ENCODE data around the gene HOXA4. TPM values are rescaled to one million over a fixed set of nuclear protein-coding genes. Genes with fewer than 3 reads are reported as not detected.

Gene HOXA4
- total RNA-seq, 4 donors from 2014 or later: 1.3 to 2.9 (median 2.0) TPM

- TF ChIP-seq CTCF (IDR thresholded peaks at IDR 0.05) (no peak), POLR2A (IDR thresholded peaks at IDR 0.05) (no peak)
- 34 to 37% methylated on average over 38 of the region's 38 CpGs for whole genome bisulfite sequencing, 2 donors
- intact Hi-C loops (cut with DNase I; ENCODE audit: low total_unique reads): no loop called here
- no peak overlapping the region for H3K4me3 ChIP-seq (ENCODE audit: low read depth, poor library complexity, severe bottlenecking)
- DNase-seq (ENCODE audit: low spot score in 2 of 2): no peak
These were observed 31.7 kb downstream of the HOXA4 start for GRCh38 chr7:27098578-27099451.

DNA sequence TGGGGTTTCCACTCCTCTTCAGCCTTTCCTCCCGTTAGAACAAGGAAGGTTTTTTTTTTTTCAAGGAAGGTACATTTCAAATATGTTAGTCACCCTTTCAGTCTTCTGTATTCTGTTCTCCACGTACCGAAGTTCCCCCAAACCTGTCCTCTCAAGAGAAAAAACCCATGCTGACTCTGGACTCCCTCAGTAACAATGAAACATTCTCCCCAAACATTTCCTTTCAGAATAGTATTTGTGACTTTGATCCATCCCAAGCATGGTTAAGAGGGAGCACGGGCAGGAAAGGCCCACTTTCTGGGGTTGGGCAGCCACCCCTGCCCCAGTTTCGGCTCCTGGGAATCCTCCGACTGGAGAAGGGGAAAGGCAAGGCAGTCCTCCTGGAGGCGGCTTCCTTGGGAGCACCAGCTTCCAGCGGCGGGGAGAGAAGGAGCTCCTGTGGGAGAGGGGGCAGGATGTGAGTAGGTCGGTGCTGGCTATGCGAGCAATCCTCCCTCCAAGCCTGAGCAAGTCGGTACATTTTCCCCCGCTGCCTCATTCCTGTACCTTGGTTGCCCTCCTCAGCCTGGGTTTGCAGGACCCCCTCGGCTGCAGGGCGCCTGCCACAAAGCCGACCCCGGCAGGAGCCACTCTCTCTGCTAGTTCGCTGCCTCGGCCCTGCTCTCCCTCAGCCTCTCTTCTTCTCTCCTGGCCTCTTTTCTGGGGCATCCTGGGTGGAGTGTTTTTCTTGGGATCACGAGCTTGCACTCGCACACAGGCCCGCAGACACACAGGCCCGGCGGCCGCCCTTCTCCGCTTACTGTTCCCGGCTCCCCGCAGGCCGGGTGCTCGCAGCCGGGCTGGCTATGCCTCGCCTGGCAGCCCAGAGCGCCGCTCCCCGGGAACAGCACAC, 32.6 kb downstream of the HOXA4 start:
- TF ChIP-seq CTCF (IDR thresholded peaks at IDR 0.05) (no peak), POLR2A (IDR thresholded peaks at IDR 0.05) (no peak)
- intact Hi-C loops (cut with DNase I; ENCODE audit: low total_unique reads): no loop called here
- no peak overlapping the region for H3K4me3 ChIP-seq (ENCODE audit: low read depth, poor library complexity, severe bottlenecking)
- no peak for DNase-seq (ENCODE audit: low spot score in 2 of 2)
- WGBS, 2 donors: 27 to 28% methylated on average over 32 to 35 of the region's 35 CpGs

- DNase-seq (ENCODE audit: low spot score in 2 of 2): no peak
- TF ChIP-seq POLR2A (IDR thresholded peaks at IDR 0.05): no peak
- TF ChIP-seq CTCF (IDR thresholded peaks at IDR 0.05): no peak
These were observed 33.6 kb downstream of the HOXA4 start for GRCh38 chr7:27096768-27097514.

DNA sequence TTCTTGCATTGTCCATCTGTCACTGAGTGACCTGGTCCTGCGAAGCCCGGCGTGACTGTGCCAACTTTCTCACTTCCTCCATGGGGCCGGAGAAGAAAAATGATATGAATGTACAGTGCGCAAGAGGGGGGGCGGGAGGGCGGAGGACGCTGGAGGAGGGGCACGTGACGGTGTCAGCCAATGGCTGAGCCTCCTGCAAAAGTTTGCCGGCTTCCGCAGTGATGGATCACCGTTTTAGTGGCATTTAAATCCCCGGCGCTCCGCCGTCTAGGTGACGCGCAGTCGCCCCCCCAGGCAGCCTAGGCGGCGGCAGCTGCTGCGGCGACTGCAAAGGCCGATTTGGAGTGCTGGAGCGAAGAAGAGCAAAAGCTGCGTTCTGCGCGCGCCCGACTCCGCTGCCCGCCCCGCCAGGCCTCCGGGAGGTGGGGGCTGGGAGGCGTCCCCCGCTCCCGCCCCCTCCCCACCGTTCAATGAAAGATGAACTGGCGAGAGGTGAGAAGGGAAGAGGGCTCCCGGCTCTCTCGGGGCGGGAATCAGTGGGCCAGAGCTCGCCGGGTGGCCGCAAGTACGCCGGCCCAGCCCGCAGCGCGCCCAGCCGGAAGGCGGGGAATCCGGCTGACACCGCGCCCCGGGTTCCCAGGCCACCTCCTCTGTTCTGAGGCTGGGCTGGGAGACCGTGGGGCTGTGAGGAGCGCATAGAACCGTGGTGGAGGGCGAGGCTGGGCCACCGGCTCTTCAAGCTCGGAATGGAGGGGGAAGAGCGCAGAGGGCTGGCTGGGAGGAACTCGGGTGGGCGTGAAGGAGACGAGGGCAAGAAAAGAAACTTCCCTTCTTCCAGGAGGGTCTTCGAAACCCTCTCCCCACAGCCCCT, 34.4 kb downstream of the HOXA4 start, which contains the start of gene HOXA1:
HOXA1 (minus strand) TSS at position 104 of the 871 bp plus-strand sequence; CDS start at position 16, 88 bp downstream.
- 0 to 1% methylated on average over 42 to 68 of the region's 68 CpGs for WGBS, 2 donors
- intact Hi-C loops (cut with DNase I; ENCODE audit: low total_unique reads): no loop called here

More at GRCh38 chr7:27096768-27097514, 33.6 kb downstream of the HOXA4 start:
- intact Hi-C loops (cut with DNase I; ENCODE audit: low total_unique reads): no loop called here
- peak overlapping the region; percentile 83 for H3K4me3 ChIP-seq (ENCODE audit: low read depth, poor library complexity, severe bottlenecking)
- 1% methylated on average over 41 of the region's 41 CpGs for WGBS, 2 donors

More for the DNA sequence above, 34.4 kb downstream of the HOXA4 start, which contains the start of gene HOXA1:
- H3K4me3 ChIP-seq (ENCODE audit: low read depth, poor library complexity, severe bottlenecking): peak within 1 kb of the TSS; percentile 83
- TF ChIP-seq CTCF (IDR thresholded peaks at IDR 0.05) (no peak), POLR2A (IDR thresholded peaks at IDR 0.05) (no peak)
- peak; percentile 79 to 94 for DNase-seq (ENCODE audit: low spot score in 2 of 2)
